22Rv1 (cell line): Measurements from ENCODE around the gene SYNE2.

Experiments used
- ZFX ChIP-seq: fragments of 450-650 bp; IDR thresholded peaks from 2 replicates; pipeline ENCODE4 v1.6.1; 2017; ENCODE audit warnings: antibody characterized with exemption, borderline replicate concordance
- TF ChIP-seq, protein P1 (sequence below): fragments of 450-650 bp; IDR thresholded peaks from 2 replicates; pipeline ENCODE4 v1.5.1; 2017; ENCODE audit warnings: mild to moderate bottlenecking

DNA sequence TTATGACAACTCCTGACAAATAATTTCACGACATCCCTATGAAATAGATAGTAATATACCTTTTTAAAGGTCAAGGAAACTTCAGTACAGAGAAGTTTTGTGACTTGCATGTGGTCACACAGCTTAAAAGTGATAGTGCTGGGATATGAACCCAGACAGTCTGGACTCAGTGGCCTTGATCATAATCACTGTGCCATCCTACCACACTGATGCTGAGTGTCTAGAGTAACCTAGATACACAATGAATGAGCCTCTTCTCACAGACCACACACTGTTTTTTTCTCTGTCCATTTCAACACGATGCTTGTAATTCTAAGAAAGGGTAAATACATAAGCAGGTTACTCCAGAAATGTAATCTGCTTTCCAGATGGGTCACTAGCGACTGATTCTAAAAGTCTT lies 88.2 kb downstream of the SYNE2 start:
- TF ChIP-seq, protein P1, sequence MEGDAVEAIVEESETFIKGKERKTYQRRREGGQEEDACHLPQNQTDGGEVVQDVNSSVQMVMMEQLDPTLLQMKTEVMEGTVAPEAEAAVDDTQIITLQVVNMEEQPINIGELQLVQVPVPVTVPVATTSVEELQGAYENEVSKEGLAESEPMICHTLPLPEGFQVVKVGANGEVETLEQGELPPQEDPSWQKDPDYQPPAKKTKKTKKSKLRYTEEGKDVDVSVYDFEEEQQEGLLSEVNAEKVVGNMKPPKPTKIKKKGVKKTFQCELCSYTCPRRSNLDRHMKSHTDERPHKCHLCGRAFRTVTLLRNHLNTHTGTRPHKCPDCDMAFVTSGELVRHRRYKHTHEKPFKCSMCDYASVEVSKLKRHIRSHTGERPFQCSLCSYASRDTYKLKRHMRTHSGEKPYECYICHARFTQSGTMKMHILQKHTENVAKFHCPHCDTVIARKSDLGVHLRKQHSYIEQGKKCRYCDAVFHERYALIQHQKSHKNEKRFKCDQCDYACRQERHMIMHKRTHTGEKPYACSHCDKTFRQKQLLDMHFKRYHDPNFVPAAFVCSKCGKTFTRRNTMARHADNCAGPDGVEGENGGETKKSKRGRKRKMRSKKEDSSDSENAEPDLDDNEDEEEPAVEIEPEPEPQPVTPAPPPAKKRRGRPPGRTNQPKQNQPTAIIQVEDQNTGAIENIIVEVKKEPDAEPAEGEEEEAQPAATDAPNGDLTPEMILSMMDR, result no peak
- TF ChIP-seq ZFX, result no peak
